ENCODE measurements around the gene TIMM10.
A peak's percentile ranks its signal among the peaks of the same experiment; 100 is the strongest.

Gene TIMM10

DNA sequence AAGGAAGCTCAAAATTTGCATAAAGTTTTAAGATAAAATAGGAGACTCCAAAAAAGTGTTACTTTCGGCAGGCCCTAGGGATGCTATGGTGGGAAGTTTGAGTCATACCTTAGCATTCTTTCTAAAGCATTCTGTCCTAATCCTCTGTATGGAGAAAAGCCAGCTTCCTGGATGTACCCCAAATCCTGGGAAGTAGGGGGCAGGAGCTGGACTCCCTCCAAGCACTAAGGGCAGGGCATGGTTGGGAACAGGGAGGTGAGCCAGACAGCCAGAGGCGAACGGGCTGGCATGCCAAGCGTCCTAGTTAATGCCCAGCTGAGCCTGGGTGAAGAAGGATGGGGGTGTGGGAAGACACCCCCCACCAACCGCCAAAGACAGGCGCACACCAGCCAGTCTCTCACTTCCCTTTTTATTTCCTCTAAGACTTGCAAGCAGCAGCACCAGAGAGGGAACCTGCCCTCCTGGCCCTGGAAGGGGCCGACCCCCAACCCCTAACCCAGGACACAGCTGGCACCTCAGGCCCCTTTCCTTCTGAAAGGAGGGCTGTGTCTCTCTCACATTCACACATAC lies 46.3 kb downstream of the TIMM10 start:
- DNase-seq (ENCODE audit: low read depth in 2 of 2), result no peak

DNA sequence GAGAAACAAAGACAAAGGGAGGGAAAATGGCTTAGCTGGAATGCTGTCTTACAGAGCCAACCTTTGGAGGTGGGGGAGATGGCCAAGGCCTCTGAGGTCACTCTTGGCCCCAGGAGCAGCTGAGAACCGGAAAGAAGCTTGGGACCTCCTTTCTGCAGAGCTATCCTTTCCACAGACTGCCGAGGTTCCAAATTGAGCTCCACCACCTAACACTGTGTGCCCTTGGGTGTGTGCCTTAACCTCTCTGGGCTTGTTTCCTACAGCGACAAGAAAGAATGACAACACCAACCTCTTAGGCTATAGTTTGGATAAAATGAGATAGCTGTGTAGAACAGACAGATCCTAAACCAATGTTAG lies 47.0 kb downstream of the TIMM10 start:
- DNase-seq (ENCODE audit: low read depth in 2 of 2), result no peak

DNA sequence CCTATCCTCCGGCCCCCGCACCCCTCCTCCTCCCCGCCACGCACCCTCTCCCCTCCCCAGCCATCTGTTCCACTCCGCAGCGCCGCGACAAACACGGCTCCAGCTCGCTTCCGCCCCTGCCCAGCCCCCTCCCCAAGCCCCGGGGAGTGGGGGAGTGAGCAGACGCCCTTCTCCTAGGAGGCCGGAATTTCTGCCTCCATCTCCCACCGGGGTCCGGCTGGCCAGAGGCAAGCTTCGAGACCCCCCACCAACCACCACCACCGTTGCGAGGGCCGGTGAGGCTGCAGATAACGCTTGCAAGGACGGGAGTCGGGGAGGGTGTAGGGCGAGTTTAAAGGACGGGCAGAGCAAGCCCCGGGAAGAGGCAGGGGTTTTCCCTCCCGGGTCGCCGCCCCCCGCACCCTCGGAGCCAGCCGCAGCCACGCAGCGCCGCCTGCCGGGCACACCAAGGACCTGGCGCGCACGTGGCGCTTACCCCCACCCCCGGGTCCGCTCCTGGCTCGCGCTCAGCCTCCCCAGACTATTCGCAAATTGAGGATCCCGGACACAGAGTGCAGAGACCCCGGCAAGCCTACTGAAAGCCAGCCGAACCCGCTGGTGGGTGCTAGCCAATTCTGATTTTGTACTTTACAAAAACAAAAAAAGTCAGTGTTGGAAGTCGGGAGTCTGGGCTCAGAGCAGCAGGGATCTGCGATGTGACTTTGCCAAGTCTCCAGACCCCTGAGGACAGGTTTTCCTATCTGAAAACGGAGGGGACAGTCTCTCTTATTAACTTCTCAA lies 47.6 kb downstream of the TIMM10 start:
- DNase-seq (ENCODE audit: low read depth in 2 of 2), result peak; percentile 52 to 60

DNA sequence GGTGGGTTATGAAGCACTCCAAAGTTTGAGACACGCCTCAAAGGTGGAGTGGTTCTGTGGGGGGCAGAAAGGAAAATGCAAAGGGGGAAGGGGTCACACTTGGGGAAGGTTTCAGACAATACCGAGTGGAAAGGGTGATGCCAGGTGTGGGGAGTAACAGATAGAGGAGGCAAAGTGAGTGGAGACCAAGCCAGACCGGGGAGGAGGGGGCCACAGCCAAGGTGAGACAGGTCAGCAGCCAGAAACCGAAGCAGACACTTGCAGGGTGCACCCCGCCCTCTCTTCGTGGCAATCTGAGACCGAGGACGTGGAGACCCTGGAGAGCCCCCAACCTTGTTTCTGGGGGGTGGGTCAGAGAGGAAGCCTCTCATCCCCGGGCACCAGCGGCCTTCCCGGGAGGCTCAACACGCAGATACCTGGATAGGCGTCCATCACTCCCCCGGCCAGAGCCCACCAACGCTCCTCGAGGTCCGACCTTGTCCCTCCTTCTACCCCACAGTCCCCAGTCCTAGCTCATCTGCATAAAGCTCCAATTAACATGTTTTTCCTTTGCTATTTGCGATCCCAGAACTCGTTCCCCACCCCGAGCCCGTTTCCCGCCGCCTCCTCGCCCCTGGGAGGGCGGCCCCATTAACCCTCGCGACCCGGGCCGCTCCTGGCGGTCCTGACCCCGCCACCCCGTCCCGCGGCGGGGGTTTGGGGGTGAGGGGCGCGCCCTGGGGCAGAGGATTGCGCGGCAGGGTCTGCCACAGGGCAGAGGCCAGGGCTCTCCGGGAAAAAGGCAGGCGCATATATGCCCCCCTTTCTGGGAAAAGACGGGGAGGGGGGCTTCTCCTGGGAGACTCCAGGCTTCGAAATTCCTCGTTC lies 48.4 kb downstream of the TIMM10 start:
- DNase-seq (ENCODE audit: low read depth in 2 of 2), result no peak

DNA sequence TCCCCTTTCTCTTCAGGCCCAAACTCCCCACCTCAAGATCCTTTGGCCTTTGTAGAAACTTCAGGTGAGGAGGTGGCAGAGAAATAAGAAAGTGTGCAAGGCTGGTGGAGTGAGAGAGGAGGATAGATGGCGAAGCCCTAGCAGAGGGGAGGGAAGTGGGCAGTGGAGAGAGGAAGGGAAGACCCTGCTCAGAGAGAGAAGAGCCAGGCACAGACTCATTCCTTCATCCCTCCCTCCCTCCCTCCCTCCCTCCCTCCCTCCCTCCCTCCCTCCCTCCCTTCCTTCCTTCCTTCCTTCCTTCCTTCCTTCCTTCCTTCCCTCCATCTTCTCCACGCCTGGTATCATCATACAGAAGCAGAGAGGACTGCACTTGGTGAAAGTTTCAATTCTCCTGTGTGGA lies 49.2 kb downstream of the TIMM10 start:
- no peak for DNase-seq (ENCODE audit: low read depth in 2 of 2)

DNA sequence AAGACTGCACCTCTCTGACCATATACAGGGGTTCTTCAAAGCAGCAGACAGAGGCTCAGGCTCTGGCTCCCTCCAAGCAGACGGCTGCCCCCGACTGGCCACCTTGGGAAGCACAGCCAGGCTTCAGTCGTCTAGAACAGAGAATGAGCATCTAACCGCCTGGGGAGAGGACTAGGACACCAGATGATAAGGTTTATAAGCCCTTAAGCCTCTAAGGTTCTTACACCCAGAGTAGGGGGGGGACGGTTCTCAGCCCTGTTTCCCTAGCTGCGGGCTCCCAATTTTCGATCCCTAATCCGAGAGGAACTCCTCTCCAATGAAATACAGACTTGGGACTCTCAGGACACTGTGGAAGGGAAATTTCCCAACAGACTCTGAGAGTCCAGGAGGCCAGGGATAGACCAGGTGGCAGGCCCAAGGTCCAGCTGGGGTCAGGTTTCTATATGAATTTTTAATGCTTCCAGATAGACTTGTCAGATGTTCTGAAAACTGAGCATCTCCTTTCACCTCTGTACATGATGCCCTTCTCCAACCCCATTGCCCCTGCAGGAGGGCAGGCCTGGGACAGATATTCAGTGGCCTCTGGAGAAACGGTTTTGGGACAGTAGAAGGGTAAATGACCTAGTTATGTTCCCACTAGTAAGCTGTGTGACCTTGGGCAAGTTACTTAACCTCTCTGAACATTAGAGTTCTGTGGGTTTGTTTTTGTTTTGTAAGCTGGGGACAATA lies 50.0 kb downstream of the TIMM10 start:
- peak; percentile 49 to 50 for DNase-seq (ENCODE audit: low read depth in 2 of 2)

DNA sequence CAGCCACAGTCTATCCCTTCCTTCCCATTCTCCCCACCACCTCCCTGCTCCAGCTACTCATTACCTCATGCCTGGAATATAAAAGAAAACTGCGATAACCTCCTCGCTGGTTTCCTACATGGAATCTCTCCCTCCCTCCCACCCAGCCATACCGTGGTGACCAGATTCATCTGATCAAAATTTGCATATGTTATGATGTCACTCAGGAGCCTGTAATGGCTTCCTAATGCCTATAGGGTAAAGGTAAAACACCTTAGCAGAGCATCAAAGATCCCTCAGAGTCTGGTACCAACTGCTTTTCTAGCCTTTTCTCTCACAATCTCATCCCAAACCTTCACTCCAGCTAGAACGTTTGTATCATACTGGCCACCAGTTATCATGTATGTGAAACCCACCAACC lies 50.6 kb downstream of the TIMM10 start:
- DNase-seq (ENCODE audit: low read depth in 2 of 2), result no peak

DNA sequence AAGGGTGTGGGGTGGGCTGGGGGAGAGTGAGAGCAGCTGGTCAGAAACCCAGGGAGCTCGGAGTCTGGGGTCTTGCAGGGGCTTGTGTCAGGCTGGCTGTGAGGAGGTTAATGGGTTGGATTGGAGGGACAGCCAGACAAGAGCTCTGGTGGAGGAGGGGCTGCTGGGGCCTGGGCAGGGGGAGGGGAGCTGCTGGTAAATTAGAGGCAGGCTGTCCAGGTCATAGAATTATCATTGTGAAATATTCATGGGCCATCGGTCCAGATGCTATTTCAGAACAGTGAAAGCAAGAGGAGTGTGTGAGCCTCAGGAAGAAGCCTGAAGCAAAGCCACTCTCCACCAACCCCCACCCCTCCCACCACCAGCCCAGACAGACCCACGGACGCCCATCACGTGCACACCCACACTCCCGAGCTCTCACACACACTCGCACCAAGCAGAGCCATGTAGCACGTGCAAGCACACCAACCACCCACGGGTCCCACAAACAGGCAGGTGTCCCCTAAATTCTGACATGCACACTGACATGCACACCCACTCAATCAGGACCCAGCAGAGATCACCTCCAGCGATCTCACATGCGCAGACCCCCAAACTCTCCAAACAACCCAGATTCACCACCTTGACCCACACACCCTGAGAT lies 51.4 kb downstream of the TIMM10 start:
- no peak for DNase-seq (ENCODE audit: low read depth in 2 of 2)

Data from stimulated activated CD8-positive, alpha-beta memory T cell treated with anti-CD3 and anti-CD28 coated beads, Interleukin-15, amount 100 ng/mL, for 48 hours (primary cell).